Measurements from ENCODE around the gene NCK1.

NCK1 gene

GRCh38 chr3:136831461-136831860, 30.5 kb upstream of the NCK1 start:
- no peaks in the 10 kb centered on the region for H3K9me3 ChIP-seq (ENCODE audit: insufficient read depth, low read length)
- H3K36me3 ChIP-seq (ENCODE audit: low read length), result no peaks in the 10 kb centered on the region
- no peaks in the 10 kb centered on the region for H4K20me1 ChIP-seq (ENCODE audit: low read depth, low read length)
- no peaks in the 10 kb centered on the region for H3K79me2 ChIP-seq (ENCODE audit: insufficient read depth, low read length)
- H3K4me3 ChIP-seq (ENCODE audit: insufficient read depth, low read length, poor library complexity, severe bottlenecking), result no peak overlapping the region
- TF ChIP-seq EZH2phosphoT487 (conservative IDR thresholded peaks at IDR 0.05; ENCODE audit: low read length) (no peak), CTCF (IDR thresholded peaks at IDR 0.05; ENCODE audit: insufficient read depth, low read length, poor library complexity, severe bottlenecking) (no peak)
- no peak overlapping the region for H3K4me2 ChIP-seq (ENCODE audit: low read depth, low read length, poor library complexity, severe bottlenecking)
- H2AFZ ChIP-seq (ENCODE audit: low read depth, low read length, severe bottlenecking), result no peak overlapping the region
- no peak overlapping the region for H3K27ac ChIP-seq (ENCODE audit: low read depth, low read length)
- H3F3A ChIP-seq (ENCODE audit: insufficient read depth), result peaks cover 9% of the 10 kb centered on the region; the same call in 1 of the 2 replicates
- H3K9me2 ChIP-seq (replicated peaks; ENCODE audit: insufficient read depth, low read length), result no peaks in the 10 kb centered on the region
- H3K9ac ChIP-seq (ENCODE audit: low read length), result no peak overlapping the region
- no peaks in the 10 kb centered on the region for H3K27me3 ChIP-seq (ENCODE audit: low read length)

GRCh38 chr3:136835089-136835812, 26.8 kb upstream of the NCK1 start:
- no peaks in the 10 kb centered on the region for H3K79me2 ChIP-seq (ENCODE audit: insufficient read depth, low read length)
- H2AFZ ChIP-seq (ENCODE audit: low read depth, low read length, severe bottlenecking), result no peak overlapping the region
- H3K27me3 ChIP-seq (ENCODE audit: low read length), result no peaks in the 10 kb centered on the region
- H3K4me2 ChIP-seq (ENCODE audit: low read depth, low read length, poor library complexity, severe bottlenecking), result no peak overlapping the region
- H3K36me3 ChIP-seq (ENCODE audit: low read length), result no peaks in the 10 kb centered on the region
- no peak overlapping the region for H3K27ac ChIP-seq (ENCODE audit: low read depth, low read length)
- no peaks in the 10 kb centered on the region for H3K9me2 ChIP-seq (replicated peaks; ENCODE audit: insufficient read depth, low read length)
- no peak overlapping the region for H3K4me3 ChIP-seq (ENCODE audit: insufficient read depth, low read length, poor library complexity, severe bottlenecking)
- no peaks in the 10 kb centered on the region for H3K9me3 ChIP-seq (ENCODE audit: insufficient read depth, low read length)
- no peak overlapping the region for H3K9ac ChIP-seq (ENCODE audit: low read length)
- H3F3A ChIP-seq (ENCODE audit: insufficient read depth), result peaks cover 9% of the 10 kb centered on the region; the same call in 1 of the 2 replicates
- no peaks in the 10 kb centered on the region for H4K20me1 ChIP-seq (ENCODE audit: low read depth, low read length)
- TF ChIP-seq CTCF (IDR thresholded peaks at IDR 0.05; ENCODE audit: insufficient read depth, low read length, poor library complexity, severe bottlenecking) (no peak), EZH2phosphoT487 (conservative IDR thresholded peaks at IDR 0.05; ENCODE audit: low read length) (no peak)

GRCh38 chr3:136835813-136836510, 26.0 kb upstream of the NCK1 start:
- no peaks in the 10 kb centered on the region for H3K79me2 ChIP-seq (ENCODE audit: insufficient read depth, low read length)
- H3K4me3 ChIP-seq (ENCODE audit: insufficient read depth, low read length, poor library complexity, severe bottlenecking), result no peak overlapping the region
- TF ChIP-seq CTCF (IDR thresholded peaks at IDR 0.05; ENCODE audit: insufficient read depth, low read length, poor library complexity, severe bottlenecking) (no peak), EZH2phosphoT487 (conservative IDR thresholded peaks at IDR 0.05; ENCODE audit: low read length) (no peak)
- peaks cover 9% of the 10 kb centered on the region; the same call in 1 of the 2 replicates for H3F3A ChIP-seq (ENCODE audit: insufficient read depth)
- no peak overlapping the region for H2AFZ ChIP-seq (ENCODE audit: low read depth, low read length, severe bottlenecking)
- no peaks in the 10 kb centered on the region for H3K9me2 ChIP-seq (replicated peaks; ENCODE audit: insufficient read depth, low read length)
- no peak overlapping the region for H3K4me2 ChIP-seq (ENCODE audit: low read depth, low read length, poor library complexity, severe bottlenecking)
- H4K20me1 ChIP-seq (ENCODE audit: low read depth, low read length), result no peaks in the 10 kb centered on the region
- H3K27me3 ChIP-seq (ENCODE audit: low read length), result no peaks in the 10 kb centered on the region
- no peaks in the 10 kb centered on the region for H3K36me3 ChIP-seq (ENCODE audit: low read length)
- H3K9me3 ChIP-seq (ENCODE audit: insufficient read depth, low read length), result no peaks in the 10 kb centered on the region
- H3K27ac ChIP-seq (ENCODE audit: low read depth, low read length), result no peak overlapping the region
- no peak overlapping the region for H3K9ac ChIP-seq (ENCODE audit: low read length)
